ENCODE results near the gene GMPPA. TPM values are rescaled to one million over a fixed set of nuclear protein-coding genes. Genes with fewer than 3 reads are reported as not detected.

GMPPA gene
- total RNA-seq, 1 donor from 2014 or later: 50.3 TPM

- Mint-ChIP-seq H3K36me3 (ENCODE audit: low read depth) (no peaks in the 10 kb centered on the region), H3K27ac (no peak overlapping the region), H3K9me3 (no peaks in the 10 kb centered on the region), H3K4me1 (ENCODE audit: low read depth) (no peaks in the 10 kb centered on the region), H3K27me3 (ENCODE audit: insufficient read depth) (no peaks in the 10 kb centered on the region), H3K4me3 (no peak overlapping the region)
- no peak for DNase-seq (ENCODE audit: low spot score)
- intact Hi-C loops (cut with micrococcal nuclease): no loop called here
Observed at GRCh38 chr2:219461669-219462068, 37.0 kb upstream of the GMPPA start.

DNA sequence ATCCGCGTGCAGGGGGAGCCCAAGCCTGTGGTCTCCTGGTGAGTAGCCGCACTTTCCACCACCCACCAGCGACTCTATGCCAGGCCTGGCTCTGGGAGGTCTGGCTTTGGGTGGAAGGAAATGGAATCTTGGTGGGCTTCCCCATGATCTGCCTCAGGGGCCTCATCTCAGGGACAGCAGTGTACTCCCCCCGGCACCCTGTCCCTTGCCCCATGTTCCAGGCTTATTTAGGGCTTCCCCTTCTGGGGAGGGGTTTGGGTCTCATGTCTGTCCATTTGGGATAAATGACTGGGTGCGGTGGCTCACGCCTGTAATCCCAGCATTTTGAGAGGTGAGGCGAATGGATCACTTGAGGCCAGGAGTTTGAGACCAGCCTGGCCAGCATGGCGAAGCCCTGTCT is 36.3 kb upstream of the GMPPA start:
- Mint-ChIP-seq H3K27ac (no peak overlapping the region), H3K36me3 (ENCODE audit: low read depth) (no peaks in the 10 kb centered on the region), H3K4me1 (ENCODE audit: low read depth) (no peaks in the 10 kb centered on the region), H3K27me3 (ENCODE audit: insufficient read depth) (no peaks in the 10 kb centered on the region), H3K9me3 (no peaks in the 10 kb centered on the region), H3K4me3 (no peak overlapping the region)
- intact Hi-C loops (cut with micrococcal nuclease): no loop called here
- no peak for DNase-seq (ENCODE audit: low spot score)

DNA sequence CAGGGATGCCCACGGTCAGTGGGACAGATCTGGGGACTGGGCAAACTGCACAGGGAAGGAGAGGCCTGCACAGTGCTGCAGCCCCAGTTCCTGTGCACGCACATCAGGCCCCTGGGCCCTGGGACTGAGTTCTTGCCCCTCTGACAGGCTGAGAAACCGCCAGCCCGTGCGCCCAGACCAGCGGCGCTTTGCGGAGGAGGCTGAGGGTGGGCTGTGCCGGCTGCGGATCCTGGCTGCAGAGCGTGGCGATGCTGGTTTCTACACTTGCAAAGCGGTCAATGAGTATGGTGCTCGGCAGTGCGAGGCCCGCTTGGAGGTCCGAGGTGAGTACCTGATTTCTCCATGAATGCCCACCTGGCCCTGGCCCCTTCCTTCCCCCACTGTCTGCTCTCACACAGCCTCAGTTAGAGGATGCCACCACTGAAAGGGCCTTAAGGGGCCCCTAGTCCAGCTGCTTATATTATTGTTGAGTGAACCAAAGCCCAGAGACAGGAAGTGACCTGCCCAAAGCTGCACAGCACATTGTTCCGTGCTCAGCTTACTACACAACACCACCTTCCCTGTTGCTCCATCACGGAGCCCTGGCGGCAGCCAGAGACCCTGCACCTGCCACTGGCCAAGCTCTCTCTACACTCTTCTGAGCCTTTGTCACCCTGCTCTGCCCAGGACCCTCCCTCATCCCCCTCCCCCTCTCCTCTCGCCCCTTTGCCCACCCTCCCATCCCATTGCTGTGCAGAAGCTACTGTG is 34.2 kb upstream of the GMPPA start:
- no peak for DNase-seq (ENCODE audit: low spot score)
- no peak overlapping the region for H3K27ac Mint-ChIP-seq
- no peaks in the 10 kb centered on the region for H3K4me1 Mint-ChIP-seq (ENCODE audit: low read depth)
- no peaks in the 10 kb centered on the region for H3K27me3 Mint-ChIP-seq (ENCODE audit: insufficient read depth)
- H3K36me3 Mint-ChIP-seq (ENCODE audit: low read depth): no peaks in the 10 kb centered on the region
- no peaks in the 10 kb centered on the region for H3K9me3 Mint-ChIP-seq
- no peak overlapping the region for H3K4me3 Mint-ChIP-seq
- intact Hi-C loops (cut with micrococcal nuclease): no loop called here

DNA sequence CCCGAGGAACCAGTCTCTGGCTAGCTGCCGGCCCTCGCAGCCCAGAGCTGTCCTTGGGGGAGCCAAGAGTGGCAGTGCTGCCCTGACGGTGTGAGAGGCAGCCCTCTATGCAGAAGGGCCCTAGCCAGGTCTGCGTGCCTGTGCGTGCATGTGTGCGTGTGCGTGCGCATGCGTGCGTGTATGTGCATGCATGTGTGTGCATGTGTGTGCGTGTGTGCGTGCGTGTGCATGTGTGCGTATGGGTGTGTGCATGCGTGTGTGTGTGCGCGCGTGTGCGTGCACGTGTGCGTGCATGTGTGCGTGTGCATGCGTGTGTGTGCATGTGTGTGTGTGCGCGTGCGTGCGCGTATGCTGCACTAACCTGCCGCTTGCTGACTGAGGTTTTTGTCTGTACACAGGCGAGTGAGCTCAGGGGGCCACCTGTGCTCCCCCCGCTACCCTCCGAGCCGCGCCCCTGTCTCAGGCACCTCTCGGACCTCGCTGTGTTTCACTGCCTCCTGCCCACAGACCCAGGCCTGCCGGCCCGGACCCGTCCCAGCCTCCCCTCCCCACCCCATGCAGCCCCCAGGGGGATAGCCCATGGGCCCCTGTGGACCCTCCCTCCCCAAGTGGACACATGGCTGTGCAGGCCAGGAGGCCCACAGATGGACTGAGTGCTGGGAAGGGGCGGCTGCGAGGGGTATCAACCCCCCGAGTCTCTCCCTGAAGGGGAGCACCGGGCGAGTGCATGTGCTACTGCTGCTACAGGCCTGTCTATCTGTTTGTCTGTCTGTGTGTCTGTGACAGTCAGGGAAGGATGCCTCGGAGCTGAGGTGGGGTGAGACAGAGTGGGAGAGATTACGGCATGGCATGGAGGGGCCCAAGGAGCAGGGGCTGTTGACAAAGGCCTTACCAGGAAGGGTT is 32.8 kb upstream of the GMPPA start:
- intact Hi-C loops (cut with micrococcal nuclease): no loop called here
- DNase-seq (ENCODE audit: low spot score): no peak
- no peaks in the 10 kb centered on the region for H3K27me3 Mint-ChIP-seq (ENCODE audit: insufficient read depth)
- no peak overlapping the region for H3K4me3 Mint-ChIP-seq
- H3K36me3 Mint-ChIP-seq (ENCODE audit: low read depth): no peaks in the 10 kb centered on the region
- H3K27ac Mint-ChIP-seq: no peak overlapping the region
- H3K4me1 Mint-ChIP-seq (ENCODE audit: low read depth): no peaks in the 10 kb centered on the region
- no peaks in the 10 kb centered on the region for H3K9me3 Mint-ChIP-seq

DNA sequence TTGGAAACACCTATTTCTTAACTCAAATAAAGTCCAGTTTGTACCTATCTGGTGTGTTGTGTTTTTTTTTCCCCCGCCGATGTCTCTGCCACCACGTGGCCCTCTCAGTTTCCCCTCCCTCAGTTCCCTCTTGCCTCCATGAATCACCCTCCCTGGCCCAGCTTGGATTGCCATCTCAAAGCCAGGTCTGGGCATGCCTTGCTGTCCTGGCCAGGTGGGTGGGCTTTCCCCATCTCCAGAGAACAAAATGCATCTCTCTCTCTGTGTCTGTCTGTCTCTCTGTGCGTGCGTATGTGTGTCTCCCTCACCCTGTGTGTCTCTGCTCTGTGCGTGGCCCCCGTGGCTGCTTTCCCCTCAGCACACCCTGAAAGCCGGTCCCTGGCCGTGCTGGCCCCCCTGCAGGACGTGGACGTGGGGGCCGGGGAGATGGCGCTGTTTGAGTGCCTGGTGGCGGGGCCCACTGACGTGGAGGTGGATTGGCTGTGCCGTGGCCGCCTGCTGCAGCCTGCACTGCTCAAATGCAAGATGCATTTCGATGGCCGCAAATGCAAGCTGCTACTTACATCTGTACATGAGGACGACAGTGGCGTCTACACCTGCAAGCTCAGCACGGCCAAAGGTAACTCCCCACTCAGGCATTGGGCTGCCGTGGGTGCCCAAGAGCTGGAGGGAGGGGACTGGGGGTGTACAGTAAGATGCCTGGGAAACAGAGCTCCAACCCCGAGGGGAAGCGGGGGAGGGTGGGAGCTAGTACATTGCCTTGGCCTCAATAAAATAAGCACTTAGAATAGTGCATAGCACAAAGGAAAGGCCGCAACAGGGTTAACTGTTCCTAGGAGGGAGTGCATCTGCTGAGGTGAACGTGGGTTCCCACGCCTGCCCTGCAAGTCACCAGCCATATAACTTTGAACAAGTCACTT is 31.6 kb upstream of the GMPPA start:
- Mint-ChIP-seq H3K4me3 (no peak overlapping the region), H3K9me3 (no peaks in the 10 kb centered on the region), H3K27me3 (ENCODE audit: insufficient read depth) (no peaks in the 10 kb centered on the region), H3K27ac (no peak overlapping the region), H3K36me3 (ENCODE audit: low read depth) (no peaks in the 10 kb centered on the region), H3K4me1 (ENCODE audit: low read depth) (no peaks in the 10 kb centered on the region)
- DNase-seq (ENCODE audit: low spot score): no peak
- intact Hi-C loops (cut with micrococcal nuclease): no loop called here

DNA sequence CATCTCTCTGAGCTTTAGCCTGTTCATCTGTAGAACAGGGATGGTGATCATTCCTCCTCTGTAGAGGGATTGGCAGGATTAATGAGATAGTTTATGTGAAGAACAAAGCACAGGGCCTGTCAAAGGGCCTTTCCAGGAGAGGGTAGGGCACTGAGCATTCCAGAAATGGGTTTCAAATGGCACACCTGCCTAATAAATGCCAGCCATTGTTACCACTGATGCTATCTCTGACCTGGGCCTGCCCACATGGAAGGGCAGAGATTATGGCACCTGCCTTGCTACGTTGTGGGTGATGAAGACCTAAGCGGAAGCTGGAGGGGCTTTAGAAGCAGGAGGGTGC is 31.0 kb upstream of the GMPPA start:
- intact Hi-C loops (cut with micrococcal nuclease): no loop called here
- H3K9me3 Mint-ChIP-seq: no peaks in the 10 kb centered on the region

DNA sequence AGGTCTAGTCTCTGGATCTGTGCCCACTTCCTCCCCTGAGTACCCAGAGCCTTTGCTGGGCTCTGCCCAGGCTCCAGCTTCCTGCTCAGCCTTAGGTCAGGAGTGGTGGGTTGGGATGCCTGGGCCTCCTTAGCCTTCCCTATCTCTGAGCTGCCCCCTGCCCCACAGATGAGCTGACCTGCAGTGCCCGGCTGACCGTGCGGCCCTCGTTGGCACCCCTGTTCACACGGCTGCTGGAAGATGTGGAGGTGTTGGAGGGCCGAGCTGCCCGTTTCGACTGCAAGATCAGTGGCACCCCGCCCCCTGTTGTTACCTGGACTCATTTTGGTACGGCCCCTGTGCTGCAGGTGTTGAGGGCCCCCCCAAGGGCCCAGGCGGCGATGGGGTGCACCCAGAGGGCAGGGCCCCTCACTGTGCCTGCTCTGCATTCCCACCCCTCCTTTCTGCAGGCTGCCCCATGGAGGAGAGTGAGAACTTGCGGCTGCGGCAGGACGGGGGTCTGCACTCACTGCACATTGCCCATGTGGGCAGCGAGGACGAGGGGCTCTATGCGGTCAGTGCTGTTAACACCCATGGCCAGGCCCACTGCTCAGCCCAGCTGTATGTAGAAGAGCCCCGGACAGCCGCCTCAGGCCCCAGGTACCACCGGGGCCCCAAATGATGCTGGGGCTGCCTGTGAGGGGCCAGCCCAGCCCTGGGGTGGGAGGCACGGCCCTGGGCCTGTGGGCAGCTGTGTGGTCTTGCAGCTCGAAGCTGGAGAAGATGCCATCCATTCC is 30.1 kb upstream of the GMPPA start:
- DNase-seq (ENCODE audit: low spot score): no peak
- intact Hi-C loops (cut with micrococcal nuclease): no loop called here
- H3K36me3 Mint-ChIP-seq (ENCODE audit: low read depth): no peaks in the 10 kb centered on the region
- H3K27me3 Mint-ChIP-seq (ENCODE audit: insufficient read depth): no peaks in the 10 kb centered on the region
- no peaks in the 10 kb centered on the region for H3K9me3 Mint-ChIP-seq
- H3K4me1 Mint-ChIP-seq (ENCODE audit: low read depth): no peaks in the 10 kb centered on the region
- no peak overlapping the region for H3K4me3 Mint-ChIP-seq
- H3K27ac Mint-ChIP-seq: no peak overlapping the region

More for the DNA sequence above, 31.0 kb upstream of the GMPPA start:
- H3K4me1 Mint-ChIP-seq (ENCODE audit: low read depth): no peaks in the 10 kb centered on the region
- H3K4me3 Mint-ChIP-seq: no peak overlapping the region
- DNase-seq (ENCODE audit: low spot score): no peak
- H3K27me3 Mint-ChIP-seq (ENCODE audit: insufficient read depth): no peaks in the 10 kb centered on the region
- H3K27ac Mint-ChIP-seq: no peak overlapping the region
- no peaks in the 10 kb centered on the region for H3K36me3 Mint-ChIP-seq (ENCODE audit: low read depth)

- no peaks in the 10 kb centered on the region for H3K27me3 Mint-ChIP-seq (ENCODE audit: insufficient read depth)
- intact Hi-C loops (cut with micrococcal nuclease): no loop called here
- H3K4me1 Mint-ChIP-seq (ENCODE audit: low read depth): no peaks in the 10 kb centered on the region
- no peak overlapping the region for H3K27ac Mint-ChIP-seq
- no peaks in the 10 kb centered on the region for H3K9me3 Mint-ChIP-seq
- no peaks in the 10 kb centered on the region for H3K36me3 Mint-ChIP-seq (ENCODE audit: low read depth)
- DNase-seq (ENCODE audit: low spot score): no peak
- H3K4me3 Mint-ChIP-seq: no peak overlapping the region
Observed at GRCh38 chr2:219469186-219469724, 29.4 kb upstream of the GMPPA start.

- intact Hi-C loops (cut with micrococcal nuclease): no loop called here
- no peaks in the 10 kb centered on the region for H3K9me3 Mint-ChIP-seq
Observed at GRCh38 chr2:219470429-219470828, 28.3 kb upstream of the GMPPA start.

GRCh38 chr2:219471476-219472371 is 27.0 kb upstream of the GMPPA start:
- H3K36me3 Mint-ChIP-seq (ENCODE audit: low read depth): no peaks in the 10 kb centered on the region
- H3K9me3 Mint-ChIP-seq: no peaks in the 10 kb centered on the region
- H3K4me3 Mint-ChIP-seq: no peak overlapping the region
- intact Hi-C loops (cut with micrococcal nuclease): no loop called here
- no peak overlapping the region for H3K27ac Mint-ChIP-seq
- H3K4me1 Mint-ChIP-seq (ENCODE audit: low read depth): no peaks in the 10 kb centered on the region
- DNase-seq (ENCODE audit: low spot score): no peak
- H3K27me3 Mint-ChIP-seq (ENCODE audit: insufficient read depth): peaks cover 3% of the 10 kb centered on the region

More at GRCh38 chr2:219470429-219470828, 28.3 kb upstream of the GMPPA start:
- no peak overlapping the region for H3K27ac Mint-ChIP-seq
- H3K4me1 Mint-ChIP-seq (ENCODE audit: low read depth): no peaks in the 10 kb centered on the region
- no peaks in the 10 kb centered on the region for H3K27me3 Mint-ChIP-seq (ENCODE audit: insufficient read depth)
- H3K4me3 Mint-ChIP-seq: no peak overlapping the region
- H3K36me3 Mint-ChIP-seq (ENCODE audit: low read depth): no peaks in the 10 kb centered on the region
- no peak for DNase-seq (ENCODE audit: low spot score)

DNA sequence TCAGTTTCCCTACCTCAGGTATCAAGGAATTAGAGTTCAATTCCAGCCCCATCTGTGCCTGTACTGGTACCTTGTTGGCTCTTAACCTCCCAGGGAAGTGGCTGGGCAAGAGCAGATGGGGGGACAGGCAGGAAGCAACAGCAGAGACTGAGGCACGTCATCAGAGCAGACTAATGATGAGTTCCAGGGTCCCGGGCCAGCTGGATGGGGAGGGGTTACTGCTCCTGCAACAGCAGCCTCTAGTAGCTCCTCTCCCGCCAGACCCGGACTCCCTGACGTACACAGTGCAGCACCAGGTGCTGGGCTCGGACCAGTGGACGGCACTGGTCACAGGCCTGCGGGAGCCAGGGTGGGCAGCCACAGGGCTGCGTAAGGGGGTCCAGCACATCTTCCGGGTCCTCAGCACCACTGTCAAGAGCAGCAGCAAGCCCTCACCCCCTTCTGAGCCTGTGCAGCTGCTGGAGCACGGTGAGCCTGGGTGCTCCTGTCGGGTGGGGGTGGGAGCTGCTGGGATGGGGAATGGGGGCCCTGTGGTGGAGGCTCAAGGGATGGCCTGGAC is 26.0 kb upstream of the GMPPA start:
- peaks cover 4% of the 10 kb centered on the region for H3K27me3 Mint-ChIP-seq (ENCODE audit: insufficient read depth)
- H3K9me3 Mint-ChIP-seq: no peaks in the 10 kb centered on the region
- no peaks in the 10 kb centered on the region for H3K36me3 Mint-ChIP-seq (ENCODE audit: low read depth)
- H3K27ac Mint-ChIP-seq: no peak overlapping the region
- intact Hi-C loops (cut with micrococcal nuclease): no loop called here
- H3K4me3 Mint-ChIP-seq: no peak overlapping the region
- DNase-seq (ENCODE audit: low spot score): no peak
- no peaks in the 10 kb centered on the region for H3K4me1 Mint-ChIP-seq (ENCODE audit: low read depth)
